SU-DHL-6 (cell line): ENCODE results near the gene CNTNAP5.

Experiments
- EZH2phosphoT487 ChIP-seq: fragments of 200-600 bp; sonication (generic), shearing (Covaris generic); conservative IDR thresholded peaks from 2 replicates; pipeline ENCODE4 v1.6.1; 2018; ENCODE audit warnings: mild to moderate bottlenecking, antibody characterized with exemption, low read length, moderate library complexity, mixed read lengths
- TF ChIP-seq, protein P1 (sequence below): fragments of 200-600 bp; sonication (generic); IDR thresholded peaks from one replicate; pipeline ENCODE4 v1.5.1; 2017; ENCODE audit warnings: antibody characterized with exemption, mild to moderate bottlenecking, low read length, moderate library complexity; ENCODE audit not compliant: insufficient read depth, poor library complexity, severe bottlenecking

DNA sequence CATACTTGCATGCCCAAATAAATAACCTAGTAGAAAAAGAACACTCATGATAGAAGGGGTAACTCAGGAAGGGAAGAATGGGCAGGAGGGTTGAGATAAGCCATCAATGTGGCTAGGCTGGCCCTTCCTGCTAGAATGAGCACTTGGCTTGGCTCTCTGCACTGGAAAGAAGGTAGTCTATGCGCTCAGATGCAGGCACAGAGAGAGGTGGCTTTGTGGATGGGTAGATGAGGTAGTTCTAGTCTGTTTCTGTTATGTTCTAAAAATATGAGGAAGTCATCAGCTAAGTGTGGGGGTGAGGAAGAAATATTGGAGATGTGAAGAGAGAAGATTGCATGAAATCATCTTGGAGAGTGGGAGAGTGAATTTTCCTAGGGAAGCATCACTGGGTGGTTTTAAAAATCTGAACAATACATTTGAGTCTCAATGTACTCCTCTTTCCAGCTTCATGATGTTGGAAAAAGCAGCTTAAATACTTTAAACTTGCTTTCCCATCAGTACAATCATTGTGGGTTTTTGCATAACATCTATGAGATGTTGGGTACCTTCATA lies 357.1 kb downstream of the CNTNAP5 start:
- TF ChIP-seq, protein P1, sequence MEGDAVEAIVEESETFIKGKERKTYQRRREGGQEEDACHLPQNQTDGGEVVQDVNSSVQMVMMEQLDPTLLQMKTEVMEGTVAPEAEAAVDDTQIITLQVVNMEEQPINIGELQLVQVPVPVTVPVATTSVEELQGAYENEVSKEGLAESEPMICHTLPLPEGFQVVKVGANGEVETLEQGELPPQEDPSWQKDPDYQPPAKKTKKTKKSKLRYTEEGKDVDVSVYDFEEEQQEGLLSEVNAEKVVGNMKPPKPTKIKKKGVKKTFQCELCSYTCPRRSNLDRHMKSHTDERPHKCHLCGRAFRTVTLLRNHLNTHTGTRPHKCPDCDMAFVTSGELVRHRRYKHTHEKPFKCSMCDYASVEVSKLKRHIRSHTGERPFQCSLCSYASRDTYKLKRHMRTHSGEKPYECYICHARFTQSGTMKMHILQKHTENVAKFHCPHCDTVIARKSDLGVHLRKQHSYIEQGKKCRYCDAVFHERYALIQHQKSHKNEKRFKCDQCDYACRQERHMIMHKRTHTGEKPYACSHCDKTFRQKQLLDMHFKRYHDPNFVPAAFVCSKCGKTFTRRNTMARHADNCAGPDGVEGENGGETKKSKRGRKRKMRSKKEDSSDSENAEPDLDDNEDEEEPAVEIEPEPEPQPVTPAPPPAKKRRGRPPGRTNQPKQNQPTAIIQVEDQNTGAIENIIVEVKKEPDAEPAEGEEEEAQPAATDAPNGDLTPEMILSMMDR, result no peak
- TF ChIP-seq EZH2phosphoT487, result no peak
